Ectodermal cell (in vitro differentiated cells): ENCODE measurements around the gene SUPT20H.

Source experiments
- H3K27ac ChIP-seq: 2 replicates; pipeline ENCODE4 v1.7.0; 2013; ENCODE audit warnings: mild to moderate bottlenecking, low read depth, low read length; ENCODE audit not compliant: insufficient read depth, poor library complexity, severe bottlenecking
- H3K27me3 ChIP-seq: 2 replicates; pipeline ENCODE4 v1.7.0; 2013; ENCODE audit warnings: mild to moderate bottlenecking, low read length; ENCODE audit not compliant: insufficient read depth, control insufficient read depth, poor library complexity, severe bottlenecking
- H3K36me3 ChIP-seq: one replicate; pipeline ENCODE4 v1.7.0; 2013; ENCODE audit warnings: low read length; ENCODE audit not compliant: control insufficient read depth, insufficient read depth
- H3K4me1 ChIP-seq: one replicate; pipeline ENCODE4 v1.7.0; 2013; ENCODE audit warnings: low read length; ENCODE audit not compliant: control insufficient read depth, insufficient read depth
- H3K4me3 ChIP-seq: 2 replicates; pipeline ENCODE4 v1.7.0; 2013; ENCODE audit warnings: low read depth, low read length, control low read depth; ENCODE audit not compliant: insufficient read depth
- H3K9me3 ChIP-seq: 2 replicates; pipeline ENCODE4 v1.7.0; 2013; ENCODE audit warnings: mild to moderate bottlenecking, low read length, moderate library complexity; ENCODE audit not compliant: control insufficient read depth
- WGBS, 2 experiments: methylation state at CpG; one replicate each; pipeline ENCODE4 v1.1.7; 2013; ENCODE audit warnings: missing lambda C conversion rate in 2 of 2; 5-methylcytosine and 5-hydroxymethylcytosine counted together

Gene SUPT20H

GRCh38 chr13:37094840-37095239, 35.4 kb upstream of the SUPT20H start:
- H3K4me1 ChIP-seq, result no peaks in the 10 kb centered on the region
- no peaks in the 10 kb centered on the region for H3K9me3 ChIP-seq
- 92 to 96% methylated on average over 4 of the region's 4 CpGs for WGBS, 2 experiments
- no peaks in the 10 kb centered on the region for H3K36me3 ChIP-seq
- H3K27me3 ChIP-seq, result no peaks in the 10 kb centered on the region
- no peak overlapping the region for H3K27ac ChIP-seq
- H3K4me3 ChIP-seq, result no peak overlapping the region

- no peaks in the 10 kb centered on the region for H3K36me3 ChIP-seq
- H3K4me3 ChIP-seq, result no peak overlapping the region
- no peaks in the 10 kb centered on the region for H3K4me1 ChIP-seq
- no peaks in the 10 kb centered on the region for H3K9me3 ChIP-seq
- H3K27me3 ChIP-seq, result no peaks in the 10 kb centered on the region
- 92% methylated on average over 3 of the region's 3 CpGs for WGBS, 2 experiments
- no peak overlapping the region for H3K27ac ChIP-seq
Measured at GRCh38 chr13:37094099-37094498, 34.6 kb upstream of the SUPT20H start.

GRCh38 chr13:37091835-37092234, 32.3 kb upstream of the SUPT20H start:
- no peaks in the 10 kb centered on the region for H3K27me3 ChIP-seq
- H3K36me3 ChIP-seq, result no peaks in the 10 kb centered on the region
- no peaks in the 10 kb centered on the region for H3K4me1 ChIP-seq
- no peak overlapping the region for H3K27ac ChIP-seq
- H3K9me3 ChIP-seq, result no peaks in the 10 kb centered on the region
- no peak overlapping the region for H3K4me3 ChIP-seq
- 89 to 93% methylated on average over 1 of the region's 1 CpG for WGBS, 2 experiments

GRCh38 chr13:37090912-37091311, 31.4 kb upstream of the SUPT20H start:
- 89 to 94% methylated on average over 2 of the region's 2 CpGs for WGBS, 2 experiments
- Histone ChIP-seq H3K9me3 (no peaks in the 10 kb centered on the region), H3K36me3 (no peaks in the 10 kb centered on the region), H3K27ac (no peak overlapping the region), H3K27me3 (no peaks in the 10 kb centered on the region), H3K4me1 (no peaks in the 10 kb centered on the region), H3K4me3 (no peak overlapping the region)

GRCh38 chr13:37089495-37089894, 30.0 kb upstream of the SUPT20H start:
- no peaks in the 10 kb centered on the region for H3K9me3 ChIP-seq
- no peaks in the 10 kb centered on the region for H3K36me3 ChIP-seq
- H3K4me3 ChIP-seq, result no peak overlapping the region
- 93% methylated on average over 3 of the region's 3 CpGs for WGBS, 2 experiments
- no peaks in the 10 kb centered on the region for H3K27me3 ChIP-seq
- no peaks in the 10 kb centered on the region for H3K4me1 ChIP-seq
- no peak overlapping the region for H3K27ac ChIP-seq

GRCh38 chr13:37087486-37087885, 28.0 kb upstream of the SUPT20H start:
- no peaks in the 10 kb centered on the region for H3K4me1 ChIP-seq
- no peak overlapping the region for H3K27ac ChIP-seq
- H3K36me3 ChIP-seq, result no peaks in the 10 kb centered on the region
- H3K4me3 ChIP-seq, result no peak overlapping the region
- no peaks in the 10 kb centered on the region for H3K27me3 ChIP-seq
- WGBS, 2 experiments, result 94 to 100% methylated on average over 1 of the region's 2 CpGs
- no peaks in the 10 kb centered on the region for H3K9me3 ChIP-seq

- Histone ChIP-seq H3K4me3 (no peak overlapping the region), H3K27ac (no peak overlapping the region), H3K27me3 (no peaks in the 10 kb centered on the region), H3K9me3 (no peaks in the 10 kb centered on the region), H3K36me3 (no peaks in the 10 kb centered on the region), H3K4me1 (no peaks in the 10 kb centered on the region)
- 94 to 100% methylated on average over 1 of the region's 2 CpGs for WGBS, 2 experiments
Measured at GRCh38 chr13:37085606-37086005, 26.1 kb upstream of the SUPT20H start.

GRCh38 chr13:37076818-37077217, 17.3 kb upstream of the SUPT20H start:
- no peaks in the 10 kb centered on the region for H3K9me3 ChIP-seq
- 87 to 98% methylated on average over 1 to 2 of the region's 2 CpGs for WGBS, 2 experiments
- H3K4me1 ChIP-seq, result no peaks in the 10 kb centered on the region
- no peak overlapping the region for H3K4me3 ChIP-seq
- no peak overlapping the region for H3K27ac ChIP-seq
- H3K36me3 ChIP-seq, result no peaks in the 10 kb centered on the region
- H3K27me3 ChIP-seq, result no peaks in the 10 kb centered on the region

- WGBS, 2 experiments, result 88 to 96% methylated on average over 2 of the region's 2 CpGs
- H3K9me3 ChIP-seq, result no peaks in the 10 kb centered on the region
- no peaks in the 10 kb centered on the region for H3K4me1 ChIP-seq
- no peak overlapping the region for H3K4me3 ChIP-seq
- H3K27me3 ChIP-seq, result no peaks in the 10 kb centered on the region
- H3K36me3 ChIP-seq, result no peaks in the 10 kb centered on the region
- H3K27ac ChIP-seq, result no peak overlapping the region
Measured at GRCh38 chr13:37075164-37075563, 15.7 kb upstream of the SUPT20H start.

GRCh38 chr13:37074703-37075102, 15.2 kb upstream of the SUPT20H start:
- H3K4me1 ChIP-seq, result no peaks in the 10 kb centered on the region
- 33% methylated on average over 1 of the region's 1 CpG; no CpG with 5 or more reads in 1 of the 2 experiments for WGBS, 2 experiments
- no peak overlapping the region for H3K4me3 ChIP-seq
- H3K27me3 ChIP-seq, result no peaks in the 10 kb centered on the region
- no peaks in the 10 kb centered on the region for H3K36me3 ChIP-seq
- no peaks in the 10 kb centered on the region for H3K9me3 ChIP-seq
- no peak overlapping the region for H3K27ac ChIP-seq

GRCh38 chr13:37072024-37072423, 12.5 kb upstream of the SUPT20H start:
- no peaks in the 10 kb centered on the region for H3K27me3 ChIP-seq
- no peak overlapping the region for H3K4me3 ChIP-seq
- no peak overlapping the region for H3K27ac ChIP-seq
- H3K4me1 ChIP-seq, result no peaks in the 10 kb centered on the region
- 88 to 94% methylated on average over 4 of the region's 4 CpGs for WGBS, 2 experiments
- H3K36me3 ChIP-seq, result no peaks in the 10 kb centered on the region
- H3K9me3 ChIP-seq, result no peaks in the 10 kb centered on the region
